ENCODE measurements around the gene EFCAB6. TPM values are rescaled to one million over a fixed set of nuclear protein-coding genes. Genes with fewer than 3 reads are reported as not detected.

Gene EFCAB6
- total RNA-seq, 3 donors from 2014 or later: 3.0 to 9.8 (median 5.9) TPM

DNA sequence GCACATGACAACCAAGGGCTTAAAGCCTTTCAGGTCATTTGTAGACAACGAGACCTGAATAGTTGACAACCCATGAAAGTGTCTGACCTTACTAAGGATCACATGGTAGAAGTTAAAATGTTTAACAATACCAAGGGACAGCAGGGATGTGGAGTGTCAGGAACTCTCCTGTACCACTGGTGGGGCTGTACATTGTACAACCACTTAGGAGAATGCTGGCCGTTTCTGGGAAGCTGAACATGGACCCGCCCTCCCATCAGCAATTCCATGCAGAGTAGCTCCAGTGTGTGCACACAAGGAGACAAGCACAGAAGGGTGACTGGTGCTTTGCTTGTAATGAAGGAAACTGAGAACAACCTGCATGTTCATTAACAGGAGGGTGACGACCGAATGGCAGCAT lies 237.4 kb downstream of the EFCAB6 start:
- no peak for TF ChIP-seq POLR2AphosphoS5 (IDR thresholded peaks at IDR 0.05)
- TF ChIP-seq POLR2A (IDR thresholded peaks at IDR 0.05): no peak
- TF ChIP-seq, protein P1, sequence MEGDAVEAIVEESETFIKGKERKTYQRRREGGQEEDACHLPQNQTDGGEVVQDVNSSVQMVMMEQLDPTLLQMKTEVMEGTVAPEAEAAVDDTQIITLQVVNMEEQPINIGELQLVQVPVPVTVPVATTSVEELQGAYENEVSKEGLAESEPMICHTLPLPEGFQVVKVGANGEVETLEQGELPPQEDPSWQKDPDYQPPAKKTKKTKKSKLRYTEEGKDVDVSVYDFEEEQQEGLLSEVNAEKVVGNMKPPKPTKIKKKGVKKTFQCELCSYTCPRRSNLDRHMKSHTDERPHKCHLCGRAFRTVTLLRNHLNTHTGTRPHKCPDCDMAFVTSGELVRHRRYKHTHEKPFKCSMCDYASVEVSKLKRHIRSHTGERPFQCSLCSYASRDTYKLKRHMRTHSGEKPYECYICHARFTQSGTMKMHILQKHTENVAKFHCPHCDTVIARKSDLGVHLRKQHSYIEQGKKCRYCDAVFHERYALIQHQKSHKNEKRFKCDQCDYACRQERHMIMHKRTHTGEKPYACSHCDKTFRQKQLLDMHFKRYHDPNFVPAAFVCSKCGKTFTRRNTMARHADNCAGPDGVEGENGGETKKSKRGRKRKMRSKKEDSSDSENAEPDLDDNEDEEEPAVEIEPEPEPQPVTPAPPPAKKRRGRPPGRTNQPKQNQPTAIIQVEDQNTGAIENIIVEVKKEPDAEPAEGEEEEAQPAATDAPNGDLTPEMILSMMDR (IDR thresholded peaks at IDR 0.05): no peak
- Histone ChIP-seq H3K27ac (no peak overlapping the region), H3K27me3 (no peaks in the 10 kb centered on the region), H3K36me3 (no peaks in the 10 kb centered on the region), H3K4me3 (no peak overlapping the region), H3K9me3 (no peaks in the 10 kb centered on the region), H3K4me1 (no peaks in the 10 kb centered on the region)
- intact Hi-C loops (cut with DNase I; ENCODE audit: low total_unique reads): no loop called here
- no peak for DNase-seq (ENCODE audit: low spot score in 2 of 2)

DNA sequence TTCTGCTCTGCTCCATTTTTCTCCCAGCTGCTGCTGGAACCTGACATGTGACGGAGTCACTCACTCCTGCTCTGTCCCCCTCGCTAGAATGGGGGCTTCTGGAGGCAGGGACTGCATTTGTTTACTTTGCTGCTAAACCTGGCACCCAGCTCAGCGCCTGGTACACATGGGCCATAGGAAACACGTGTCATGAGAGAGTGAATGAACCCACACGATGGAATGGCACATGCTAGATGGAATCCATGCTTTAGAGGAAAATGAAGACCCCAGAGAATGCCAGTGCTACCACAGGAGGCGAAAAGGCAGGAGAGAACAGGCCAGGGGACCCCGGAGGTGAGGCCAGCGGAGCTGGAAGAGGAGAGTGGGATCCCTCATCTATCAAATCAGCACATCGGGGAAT lies 239.4 kb downstream of the EFCAB6 start:
- no peak for DNase-seq (ENCODE audit: low spot score in 2 of 2)
- TF ChIP-seq, protein P1 (IDR thresholded peaks at IDR 0.05): no peak
- TF ChIP-seq POLR2AphosphoS5 (IDR thresholded peaks at IDR 0.05): no peak
- TF ChIP-seq POLR2A (IDR thresholded peaks at IDR 0.05): no peak
- H3K9me3 ChIP-seq: no peaks in the 10 kb centered on the region
- no peak overlapping the region for H3K4me3 ChIP-seq
- no peaks in the 10 kb centered on the region for H3K27me3 ChIP-seq
- H3K27ac ChIP-seq: no peak overlapping the region
- no peaks in the 10 kb centered on the region for H3K36me3 ChIP-seq
- intact Hi-C loops (cut with DNase I; ENCODE audit: low total_unique reads): no loop called here
- no peaks in the 10 kb centered on the region for H3K4me1 ChIP-seq

DNA sequence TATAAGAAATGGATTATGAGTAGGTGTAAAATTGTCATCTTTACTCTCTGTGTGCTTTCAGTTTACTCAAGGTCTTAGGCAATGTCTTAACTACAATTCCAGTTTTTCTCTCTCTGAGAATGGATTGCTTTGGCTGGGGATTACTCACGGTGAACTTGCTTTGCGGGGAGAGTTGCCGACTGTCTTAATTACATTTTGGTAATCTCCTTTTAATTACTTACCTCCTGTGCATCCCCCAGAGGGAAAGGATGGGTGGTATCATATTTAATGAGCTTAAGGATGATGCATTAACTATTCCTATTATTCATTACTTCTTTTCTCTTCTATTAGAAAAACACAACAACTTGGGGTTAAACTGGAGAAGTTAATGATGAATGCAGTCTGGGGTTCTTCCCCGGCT lies 240.9 kb downstream of the EFCAB6 start:
- Histone ChIP-seq H3K27me3 (no peaks in the 10 kb centered on the region), H3K9me3 (no peaks in the 10 kb centered on the region), H3K4me1 (no peaks in the 10 kb centered on the region), H3K27ac (no peak overlapping the region), H3K4me3 (no peak overlapping the region), H3K36me3 (no peaks in the 10 kb centered on the region)
- TF ChIP-seq POLR2AphosphoS5 (IDR thresholded peaks at IDR 0.05) (no peak), POLR2A (IDR thresholded peaks at IDR 0.05) (no peak)
- TF ChIP-seq, protein P1 (IDR thresholded peaks at IDR 0.05): no peak
- DNase-seq (ENCODE audit: low spot score in 2 of 2): no peak
- intact Hi-C loops (cut with DNase I; ENCODE audit: low total_unique reads): no loop called here

DNA sequence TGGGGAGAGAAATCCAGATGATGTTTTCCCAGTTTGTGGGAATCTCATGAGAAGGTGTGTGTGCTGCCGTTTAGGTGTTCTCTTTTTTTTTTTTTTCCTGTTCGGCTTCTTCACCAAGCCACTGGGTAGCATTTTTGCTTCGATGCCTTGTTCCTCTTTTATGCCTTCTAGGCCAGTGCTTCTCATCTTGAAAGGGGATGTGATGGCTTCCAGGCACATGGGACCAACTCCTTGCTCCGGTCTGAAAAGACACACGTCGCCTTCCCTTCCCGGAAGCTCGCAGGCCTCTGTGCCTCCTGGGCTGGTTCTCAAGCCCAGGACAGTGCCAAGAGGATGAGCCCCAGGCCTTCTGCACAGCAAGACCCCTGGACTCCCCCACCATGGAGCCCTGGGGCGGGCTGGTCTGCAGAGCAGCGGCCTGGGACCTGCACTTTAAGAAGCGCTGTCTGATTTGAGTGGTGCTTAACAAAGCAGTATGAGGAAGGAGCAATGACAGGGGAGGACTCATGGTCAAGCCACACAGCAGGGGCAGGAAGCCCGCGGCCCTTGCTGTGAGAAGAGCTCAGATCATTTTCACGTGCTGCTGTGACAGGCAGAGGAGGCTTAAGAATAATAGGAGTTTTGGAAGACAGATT lies 241.5 kb downstream of the EFCAB6 start:
- H3K4me3 ChIP-seq: no peak overlapping the region
- TF ChIP-seq POLR2A (IDR thresholded peaks at IDR 0.05) (no peak), POLR2AphosphoS5 (IDR thresholded peaks at IDR 0.05) (no peak)
- TF ChIP-seq, protein P1 (IDR thresholded peaks at IDR 0.05): no peak
- H3K27ac ChIP-seq: no peak overlapping the region
- no peaks in the 10 kb centered on the region for H3K27me3 ChIP-seq
- H3K9me3 ChIP-seq: no peaks in the 10 kb centered on the region
- H3K36me3 ChIP-seq: no peaks in the 10 kb centered on the region
- DNase-seq (ENCODE audit: low spot score in 2 of 2): no peak
- H3K4me1 ChIP-seq: no peaks in the 10 kb centered on the region
- intact Hi-C loops (cut with DNase I; ENCODE audit: low total_unique reads): no loop called here

DNA sequence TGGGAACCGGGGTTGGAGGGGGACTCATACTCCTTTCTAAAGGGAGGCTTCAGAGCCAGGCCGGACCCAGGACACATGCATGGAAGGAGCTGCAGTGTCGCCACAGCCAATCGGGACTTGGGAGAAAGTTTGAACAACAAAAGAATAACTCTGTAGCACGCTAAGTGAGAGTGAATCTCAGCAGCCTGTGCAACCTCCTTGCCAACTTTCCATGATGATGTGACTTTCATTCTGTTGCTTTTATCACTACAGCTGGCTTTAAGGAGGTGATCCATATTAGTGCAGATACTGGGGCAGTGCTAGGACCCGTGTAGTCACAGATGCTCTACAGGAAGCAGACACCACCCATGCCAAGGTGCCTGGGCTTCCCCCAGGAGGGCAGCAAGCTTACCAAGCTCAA lies 243.0 kb downstream of the EFCAB6 start:
- H3K9me3 ChIP-seq: no peaks in the 10 kb centered on the region
- intact Hi-C loops (cut with DNase I; ENCODE audit: low total_unique reads): no loop called here
- no peaks in the 10 kb centered on the region for H3K27me3 ChIP-seq
- no peaks in the 10 kb centered on the region for H3K36me3 ChIP-seq
- no peak overlapping the region for H3K27ac ChIP-seq
- H3K4me3 ChIP-seq: no peak overlapping the region
- no peak for DNase-seq (ENCODE audit: low spot score in 2 of 2)
- H3K4me1 ChIP-seq: no peaks in the 10 kb centered on the region
- no peak for TF ChIP-seq POLR2AphosphoS5 (IDR thresholded peaks at IDR 0.05)
- TF ChIP-seq POLR2A (IDR thresholded peaks at IDR 0.05): no peak
- TF ChIP-seq, protein P1 (IDR thresholded peaks at IDR 0.05): no peak

Measured in breast epithelium (tissue), 4 donors.